LNCAP (cell line): ENCODE data around the gene NKAIN2.

Experiments used
- TF ChIP-seq, protein P1 (sequence below): fragments of 450-650 bp; IDR thresholded peaks from 2 replicates; pipeline ENCODE4 v1.5.1; 2017; ENCODE audit warnings: mild to moderate bottlenecking

The NKAIN2 gene

DNA sequence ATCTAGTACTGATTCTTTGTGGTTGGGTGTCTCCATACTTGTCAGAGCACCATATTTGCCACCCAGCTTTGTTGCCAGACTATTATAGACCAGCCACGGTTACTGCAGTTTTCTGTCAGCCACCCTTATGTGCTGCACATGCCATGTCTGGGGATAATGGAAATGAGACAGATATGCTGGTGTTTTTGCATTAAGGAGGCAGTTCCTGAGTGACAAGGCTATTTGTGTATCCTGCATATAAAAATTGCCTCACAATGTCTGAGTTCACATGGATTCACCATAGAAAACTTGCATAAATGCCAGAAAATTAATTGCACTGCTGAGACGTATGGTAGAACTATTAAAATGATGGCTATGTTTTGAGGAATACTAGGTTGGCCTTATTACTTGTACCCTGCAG, 51.8 kb downstream of the NKAIN2 start:
- TF ChIP-seq, protein P1, sequence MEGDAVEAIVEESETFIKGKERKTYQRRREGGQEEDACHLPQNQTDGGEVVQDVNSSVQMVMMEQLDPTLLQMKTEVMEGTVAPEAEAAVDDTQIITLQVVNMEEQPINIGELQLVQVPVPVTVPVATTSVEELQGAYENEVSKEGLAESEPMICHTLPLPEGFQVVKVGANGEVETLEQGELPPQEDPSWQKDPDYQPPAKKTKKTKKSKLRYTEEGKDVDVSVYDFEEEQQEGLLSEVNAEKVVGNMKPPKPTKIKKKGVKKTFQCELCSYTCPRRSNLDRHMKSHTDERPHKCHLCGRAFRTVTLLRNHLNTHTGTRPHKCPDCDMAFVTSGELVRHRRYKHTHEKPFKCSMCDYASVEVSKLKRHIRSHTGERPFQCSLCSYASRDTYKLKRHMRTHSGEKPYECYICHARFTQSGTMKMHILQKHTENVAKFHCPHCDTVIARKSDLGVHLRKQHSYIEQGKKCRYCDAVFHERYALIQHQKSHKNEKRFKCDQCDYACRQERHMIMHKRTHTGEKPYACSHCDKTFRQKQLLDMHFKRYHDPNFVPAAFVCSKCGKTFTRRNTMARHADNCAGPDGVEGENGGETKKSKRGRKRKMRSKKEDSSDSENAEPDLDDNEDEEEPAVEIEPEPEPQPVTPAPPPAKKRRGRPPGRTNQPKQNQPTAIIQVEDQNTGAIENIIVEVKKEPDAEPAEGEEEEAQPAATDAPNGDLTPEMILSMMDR: no peak

DNA sequence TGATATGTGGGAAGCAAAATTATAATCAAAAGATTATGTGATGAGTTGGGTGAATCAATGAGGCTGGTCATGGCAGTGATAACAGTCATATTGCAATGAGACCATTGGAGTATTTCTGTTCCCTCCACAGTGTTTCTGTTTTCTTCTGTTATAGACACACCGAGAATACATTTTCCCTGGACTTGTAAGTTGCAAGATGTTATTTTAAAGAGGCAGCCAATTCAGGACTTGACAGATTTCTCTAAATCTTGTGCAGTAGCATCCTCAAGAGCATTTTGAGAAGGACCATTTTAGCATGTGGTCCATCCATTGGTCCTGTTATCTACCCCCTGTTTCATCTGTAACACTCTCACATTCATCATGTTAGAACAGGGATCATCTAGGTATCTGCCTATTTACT, 55.6 kb downstream of the NKAIN2 start:
- TF ChIP-seq, protein P1: no peak

DNA sequence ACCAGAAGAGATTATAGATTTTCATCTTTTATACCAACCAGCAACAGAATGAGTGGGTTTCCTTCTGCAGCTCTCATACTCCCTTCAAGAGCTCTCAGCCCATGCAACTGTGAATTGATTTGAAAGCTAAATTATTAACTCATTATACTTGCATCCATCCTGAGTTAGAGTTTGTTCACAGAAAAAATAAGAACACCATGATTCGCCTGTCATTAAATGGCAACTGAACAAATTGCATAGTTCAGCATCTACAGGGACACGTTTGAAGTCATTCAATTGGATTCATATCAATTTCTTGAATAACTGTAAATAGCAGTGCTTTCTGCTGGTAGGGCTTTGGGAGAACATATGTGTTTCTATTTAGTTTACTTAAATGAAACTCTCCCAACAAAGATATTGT, 65.7 kb downstream of the NKAIN2 start:
- TF ChIP-seq, protein P1: no peak

DNA sequence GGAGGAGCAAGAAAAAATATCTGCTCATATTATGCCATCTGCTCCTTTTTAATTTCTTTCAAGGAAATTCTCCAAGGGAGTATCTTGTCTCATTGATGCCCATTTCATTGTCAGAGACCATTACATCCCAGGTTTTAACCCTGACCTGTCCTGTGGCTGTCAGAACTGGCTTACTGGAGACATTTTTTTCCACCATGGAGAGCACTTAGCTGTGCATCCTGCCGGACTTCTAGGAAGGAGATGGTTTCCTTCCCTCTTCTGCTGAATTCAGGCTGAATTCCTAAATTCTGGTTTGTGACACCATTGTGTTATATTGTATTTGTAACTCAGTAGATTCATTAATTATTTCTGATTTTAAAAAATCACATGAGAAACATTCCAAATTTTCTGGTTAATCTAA, 70.3 kb downstream of the NKAIN2 start:
- TF ChIP-seq, protein P1: no peak

DNA sequence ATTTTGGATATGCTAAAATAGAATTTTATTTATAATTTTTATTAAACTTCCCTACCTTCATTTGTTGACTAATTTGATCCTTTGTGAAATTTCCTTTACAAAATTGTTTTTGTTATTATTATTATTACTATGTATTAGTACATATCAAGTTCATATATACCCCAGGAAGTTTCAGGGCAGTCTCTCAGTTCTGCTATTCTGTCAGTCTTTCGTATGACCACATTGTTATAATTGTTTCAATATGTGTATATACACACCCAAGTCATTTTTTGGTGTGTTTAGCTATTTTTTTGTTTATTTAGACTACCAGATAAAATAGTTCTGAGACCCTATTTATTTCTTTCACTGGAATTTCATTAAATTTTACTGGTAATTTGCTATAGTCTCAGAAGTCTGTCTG, 72.1 kb downstream of the NKAIN2 start:
- TF ChIP-seq, protein P1: no peak

DNA sequence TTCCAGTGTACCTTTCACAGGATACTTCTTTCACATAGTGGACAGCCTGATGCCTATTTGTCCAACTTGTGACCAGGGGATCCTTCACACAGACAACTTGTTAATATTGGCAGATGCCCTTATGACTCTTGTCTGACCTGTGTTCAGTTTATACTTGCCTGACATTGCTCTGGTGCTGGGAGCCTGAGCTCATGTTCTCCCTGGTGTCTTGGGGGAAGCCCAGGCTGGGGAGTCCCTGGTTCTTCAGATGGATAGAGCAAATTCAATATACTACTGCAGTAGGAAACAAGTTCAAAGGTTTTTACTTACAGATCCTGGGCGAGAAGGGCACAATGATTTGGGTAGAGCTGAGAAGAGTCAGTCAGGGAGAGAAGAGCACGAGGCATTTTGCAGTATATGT, 76.1 kb downstream of the NKAIN2 start:
- TF ChIP-seq, protein P1: no peak

DNA sequence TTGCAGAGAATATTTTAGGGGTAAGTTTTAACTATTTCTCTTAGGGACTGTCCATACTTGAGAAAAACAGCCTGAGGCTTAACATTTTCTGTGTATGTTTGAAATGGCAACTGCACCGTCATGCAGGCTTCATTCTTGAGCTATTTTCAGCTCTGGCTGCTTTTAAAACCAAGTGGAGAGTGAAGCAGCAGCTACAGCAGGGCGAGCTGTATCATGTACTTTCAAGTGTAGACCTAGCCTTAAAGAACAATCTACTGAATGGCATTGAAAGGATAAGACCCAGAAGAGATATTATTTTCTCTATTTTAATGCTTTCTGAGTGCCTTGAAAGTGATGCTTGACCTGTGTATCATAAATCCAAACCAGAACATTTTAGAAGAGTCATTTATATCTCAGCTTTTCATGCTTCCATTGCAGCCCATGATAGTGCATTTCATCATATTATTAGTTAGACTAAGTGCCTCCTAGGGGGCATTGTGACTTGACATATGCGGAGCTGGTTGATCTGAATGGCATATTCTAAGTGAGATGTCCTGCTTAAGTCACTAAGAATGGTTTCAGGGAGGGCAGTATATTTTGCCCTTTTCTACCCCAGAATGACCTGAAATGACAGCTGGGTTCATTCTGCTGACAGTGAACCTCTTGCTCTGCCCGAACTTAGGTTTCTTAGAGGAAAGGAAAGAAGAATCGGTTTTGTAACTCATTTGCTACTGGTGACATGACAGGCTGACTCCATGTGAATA, 85.3 kb downstream of the NKAIN2 start:
- TF ChIP-seq, protein P1: no peak

DNA sequence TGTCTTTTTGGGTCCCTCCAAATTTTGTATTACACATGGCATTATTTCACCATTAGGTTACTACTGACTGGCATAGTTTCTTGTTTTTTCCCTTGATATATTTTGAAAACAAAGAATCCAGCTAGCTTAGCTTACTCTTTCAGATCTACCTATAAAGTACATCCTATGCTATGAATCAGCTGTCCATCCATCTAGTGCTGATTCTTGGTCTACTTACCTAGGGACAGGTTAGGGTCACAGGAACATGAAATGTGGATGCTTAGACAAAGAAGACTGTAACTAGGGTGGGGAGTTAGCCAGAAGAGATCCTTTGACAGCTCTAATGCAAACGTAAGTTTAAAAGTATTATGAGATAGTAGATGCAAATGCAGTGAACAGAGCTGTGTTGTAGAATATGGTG, 91.7 kb downstream of the NKAIN2 start:
- TF ChIP-seq, protein P1: no peak
